Panc1 (cell line): ENCODE data around the gene RANBP1. TPM values are rescaled to one million over a fixed set of nuclear protein-coding genes. Genes with fewer than 3 reads are reported as not detected.

ENCODE experiments used
- ATAC-seq: fragments of 200-7000 bp; cut with Tn5 transposase; 2 replicates; pipeline ENCODE4 v1.9.1; 2020; ENCODE audit warnings: mild to moderate bottlenecking, moderate library complexity
- BruUV-seq: library from RNA; stranded (reverse); fragments of 400-500 nt; replicated peaks from 2 replicates; lab custom pipeline; 2021; lab: Mats Ljungman, UMichigan
- CTCF ChIA-PET: fragments of 300-600 bp; sonication (Branson Sonifier 250); formaldehyde crosslinking; loops from one replicate; lab custom pipeline; 2022; ENCODE audit warnings: antibody characterized with exemption; lab: Charles Lee
- POLR2A ChIA-PET: fragments of 300-600 bp; sonication (Branson Sonifier 250); formaldehyde crosslinking; loops from one replicate; lab custom pipeline; 2022; ENCODE audit warnings: antibody characterized with exemption; lab: Charles Lee
- DNase-seq: peaks from one replicate; pipeline ENCODE4 v3.0.0-alpha.2; 2010; ENCODE audit warnings: low read depth, low spot score
- H3K27ac ChIP-seq: 2 replicates; pipeline ENCODE4 v1.5.1; 2011; ENCODE audit warnings: mild to moderate bottlenecking, low read length, inconsistent platforms
- H3K27me3 ChIP-seq: fragments of 200-500 bp; sonication (Bioruptor generic); 2 replicates; pipeline ENCODE4 v1.6.0; 2014; ENCODE audit warnings: low read length, inconsistent platforms; ENCODE audit not compliant: control insufficient read depth, insufficient read depth
- H3K36me3 ChIP-seq: fragments of 200-500 bp; sonication (Bioruptor generic); 2 replicates; pipeline ENCODE4 v1.5.1; 2014; ENCODE audit warnings: inconsistent platforms, mild to moderate bottlenecking, low read length, moderate library complexity; ENCODE audit not compliant: control insufficient read depth, insufficient read depth
- H3K4me1 ChIP-seq: 2 replicates; pipeline ENCODE4 v1.5.1; 2011; ENCODE audit warnings: inconsistent platforms, mild to moderate bottlenecking, low read length, moderate library complexity; ENCODE audit not compliant: control insufficient read depth, insufficient read depth
- H3K4me3 ChIP-seq, 2 experiments: 2 replicates each; pipeline ENCODE4 v1.5.1; 2011 to 2012; ENCODE audit warnings: low read depth in 2 of 2, low read length in 2 of 2, mild to moderate bottlenecking in 2 of 2, inconsistent platforms in 1 of 2, moderate library complexity in 1 of 2
- H3K9me3 ChIP-seq: fragments of 200-500 bp; sonication (Bioruptor generic); 2 replicates; pipeline ENCODE4 v1.5.1; 2014; ENCODE audit warnings: low read depth, mild to moderate bottlenecking, inconsistent platforms, low read length, moderate library complexity; ENCODE audit not compliant: control insufficient read depth, insufficient read depth
- CTCF ChIP-seq: fragments of 450-650 bp; IDR thresholded peaks from 2 replicates; pipeline ENCODE4 v1.5.1; 2017; ENCODE audit warnings: mild to moderate bottlenecking
- POLR2AphosphoS5 ChIP-seq: IDR thresholded peaks from 2 replicates; pipeline ENCODE4 v1.6.1; 2012; ENCODE audit warnings: mild to moderate bottlenecking, low read depth, low read length, moderate library complexity
- REST ChIP-seq, 2 experiments: IDR thresholded peaks; 2 replicates each; pipeline ENCODE4 v1.6.1; 2011 to 2012; ENCODE audit warnings: low read depth in 2 of 2, control low read depth in 1 of 2, low read length in 1 of 2, mild to moderate bottlenecking in 1 of 2, moderate library complexity in 1 of 2; ENCODE audit not compliant: insufficient read depth in 1 of 2
- SIN3A ChIP-seq: IDR thresholded peaks from 2 replicates; pipeline ENCODE4 v1.6.1; 2012; ENCODE audit warnings: low read depth, mild to moderate bottlenecking, low read length, moderate library complexity, borderline replicate concordance; ENCODE audit not compliant: insufficient read depth
- TCF7L2 ChIP-seq: IDR thresholded peaks from 2 replicates; pipeline ENCODE4 v1.6.1; 2011; ENCODE audit warnings: mild to moderate bottlenecking, low read depth, low read length, inconsistent platforms
- in situ Hi-C: cut with HindIII; loops from 2 replicates; pipeline ENCODE4 v1.10.0; 2016; ENCODE audit warnings: low sequenced_read_pairs, low pct_unique_long_range_greater_than_20kb
- intact Hi-C: fragments of 100-400 bp; cut with micrococcal nuclease; formaldehyde crosslinking; loops from one replicate; pipeline ENCODE4 v1.10.0; 2022; ENCODE audit not compliant: unreplicated experiment
- total RNA-seq: library from RNA; stranded (reverse); gene quantifications from one replicate; pipeline ENCODE4 v1.2.1, GENCODE V29; 2021; ENCODE audit not compliant: unreplicated experiment

Gene RANBP1
- total RNA-seq, 1 experiment from 2014 or later, result 232 TPM

- TF ChIP-seq TCF7L2 (no peak), POLR2AphosphoS5 (no peak), REST (IDR thresholded peaks at IDR 0.05; ENCODE audit: insufficient read depth in 1 of 2, low read depth in 2 of 2, low read length in 1 of 2) (no peak), CTCF (no peak), SIN3A (no peak)
- POLR2A ChIA-PET, result no interaction called here
- H3K4me1 ChIP-seq, result no peaks in the 10 kb centered on the region
- ATAC-seq, result no peak
- H3K4me3 ChIP-seq, result no peak overlapping the region
- intact Hi-C loops (no loop called here), in situ Hi-C loops (no loop called here)
- H3K36me3 ChIP-seq, result no peaks in the 10 kb centered on the region
- CTCF ChIA-PET, result no interaction called here
- BruUV-seq, result no TSS peak
- H3K27ac ChIP-seq, result no peak overlapping the region
- no peaks in the 10 kb centered on the region for H3K27me3 ChIP-seq
- no peaks in the 10 kb centered on the region for H3K9me3 ChIP-seq
- no peak for DNase-seq
Observed at GRCh38 chr22:20141186-20142077, 25.5 kb downstream of the RANBP1 start.

GRCh38 chr22:20142711-20143621 lies 27.1 kb downstream of the RANBP1 start:
- POLR2A ChIA-PET, result interaction anchor here (0.6 kb wide), 1 partner anchor 173 kb away, joined by 3 read pairs; no protein-coding TSS in a partner anchor

More at GRCh38 chr22:20142711-20143621, 27.1 kb downstream of the RANBP1 start:
- H3K4me1 ChIP-seq, result no peaks in the 10 kb centered on the region
- no peaks in the 10 kb centered on the region for H3K9me3 ChIP-seq
- no peak overlapping the region for H3K27ac ChIP-seq
- no peak for TF ChIP-seq CTCF
- TF ChIP-seq POLR2AphosphoS5, result no peak
- TF ChIP-seq TCF7L2, result no peak
- no peak for TF ChIP-seq REST (IDR thresholded peaks at IDR 0.05; ENCODE audit: insufficient read depth in 1 of 2, low read depth in 2 of 2, low read length in 1 of 2)
- TF ChIP-seq SIN3A, result no peak
- no peaks in the 10 kb centered on the region for H3K36me3 ChIP-seq
- no TSS peak for BruUV-seq
- H3K4me3 ChIP-seq, result no peak overlapping the region
- CTCF ChIA-PET, result no interaction called here
- intact Hi-C loops (no loop called here), in situ Hi-C loops (no loop called here)
- DNase-seq (no peak), ATAC-seq (no peak)
- no peaks in the 10 kb centered on the region for H3K27me3 ChIP-seq
